ENCODE measurements around the gene GNA14.
"Not testable (repeated sequence)": the region's sequence is repeated elsewhere in the genome, so short reads cannot be mapped to it uniquely, and the experiment has no call there.

Gene GNA14

GRCh38 chr9:77643871-77644270 lies 4.3 kb downstream of the GNA14 start:
- no peak for DNase-seq (ENCODE audit: low read depth)

- DNase-seq (ENCODE audit: low read depth): no peak
Measured at GRCh38 chr9:77640741-77641580, 7.2 kb downstream of the GNA14 start.

- no peak for DNase-seq (ENCODE audit: low read depth)
Measured at GRCh38 chr9:77632652-77633051, 15.5 kb downstream of the GNA14 start.

GRCh38 chr9:77628864-77629263 lies 19.3 kb downstream of the GNA14 start:
- DNase-seq (ENCODE audit: low read depth): not testable (repeated sequence)

- no peak for DNase-seq (ENCODE audit: low read depth)
Measured at GRCh38 chr9:77616191-77616590, 31.9 kb downstream of the GNA14 start.

- no peak for DNase-seq (ENCODE audit: low read depth)
Measured at GRCh38 chr9:77614645-77615044, 33.5 kb downstream of the GNA14 start.

GRCh38 chr9:77606526-77606925 lies 41.6 kb downstream of the GNA14 start:
- no peak for DNase-seq (ENCODE audit: low read depth)

GRCh38 chr9:77605449-77606220 lies 42.5 kb downstream of the GNA14 start:
- DNase-seq (ENCODE audit: low read depth): no peak

GRCh38 chr9:77604316-77604715 lies 43.8 kb downstream of the GNA14 start:
- no peak for DNase-seq (ENCODE audit: low read depth)

GRCh38 chr9:77602852-77603251 lies 45.3 kb downstream of the GNA14 start:
- DNase-seq (ENCODE audit: low read depth): no peak

GRCh38 chr9:77601476-77602099 lies 46.5 kb downstream of the GNA14 start:
- no peak for DNase-seq (ENCODE audit: low read depth)

- DNase-seq (ENCODE audit: low read depth): no peak
Measured at GRCh38 chr9:77600810-77601209, 47.3 kb downstream of the GNA14 start.

GRCh38 chr9:77599492-77599891 lies 48.6 kb downstream of the GNA14 start:
- DNase-seq (ENCODE audit: low read depth): no peak

- no peak for DNase-seq (ENCODE audit: low read depth)
Measured at GRCh38 chr9:77598991-77599390, 49.1 kb downstream of the GNA14 start.

GRCh38 chr9:77598524-77598923 lies 49.6 kb downstream of the GNA14 start:
- peak; percentile 28 for DNase-seq (ENCODE audit: low read depth)

GRCh38 chr9:77597057-77597456 lies 51.1 kb downstream of the GNA14 start:
- DNase-seq (ENCODE audit: low read depth): no peak

- no peak for DNase-seq (ENCODE audit: low read depth)
Measured at GRCh38 chr9:77595426-77596095, 52.6 kb downstream of the GNA14 start.

GRCh38 chr9:77594963-77595362 lies 53.2 kb downstream of the GNA14 start:
- no peak for DNase-seq (ENCODE audit: low read depth)

GRCh38 chr9:77593528-77593927 lies 54.6 kb downstream of the GNA14 start:
- DNase-seq (ENCODE audit: low read depth): no peak

- no peak for DNase-seq (ENCODE audit: low read depth)
Measured at GRCh38 chr9:77592476-77592875, 55.6 kb downstream of the GNA14 start.

- DNase-seq (ENCODE audit: low read depth): no peak
Measured at GRCh38 chr9:77589046-77589795, 58.9 kb downstream of the GNA14 start.

Measured in non-pigmented ciliary epithelial cell (primary cell).